Fibroblast of mammary gland (primary cell): Measurements from ENCODE around the gene ADCY7.

Experiments used
- DNase-seq: peaks from one replicate; pipeline ENCODE4 v3.0.0-alpha.2; 2010; ENCODE audit warnings: low read depth
- H3K4me3 ChIP-seq: 2 replicates; pipeline ENCODE4 v1.5.1; 2011; ENCODE audit warnings: low read depth, mild to moderate bottlenecking, low read length, moderate library complexity; ENCODE audit not compliant: control insufficient read depth
- TF ChIP-seq, protein P1 (sequence below): conservative IDR thresholded peaks from 2 replicates; pipeline ENCODE4 v1.5.1; 2011; ENCODE audit warnings: low read depth, low read length, inconsistent platforms; ENCODE audit not compliant: control insufficient read depth, insufficient read depth

ADCY7 gene

DNA sequence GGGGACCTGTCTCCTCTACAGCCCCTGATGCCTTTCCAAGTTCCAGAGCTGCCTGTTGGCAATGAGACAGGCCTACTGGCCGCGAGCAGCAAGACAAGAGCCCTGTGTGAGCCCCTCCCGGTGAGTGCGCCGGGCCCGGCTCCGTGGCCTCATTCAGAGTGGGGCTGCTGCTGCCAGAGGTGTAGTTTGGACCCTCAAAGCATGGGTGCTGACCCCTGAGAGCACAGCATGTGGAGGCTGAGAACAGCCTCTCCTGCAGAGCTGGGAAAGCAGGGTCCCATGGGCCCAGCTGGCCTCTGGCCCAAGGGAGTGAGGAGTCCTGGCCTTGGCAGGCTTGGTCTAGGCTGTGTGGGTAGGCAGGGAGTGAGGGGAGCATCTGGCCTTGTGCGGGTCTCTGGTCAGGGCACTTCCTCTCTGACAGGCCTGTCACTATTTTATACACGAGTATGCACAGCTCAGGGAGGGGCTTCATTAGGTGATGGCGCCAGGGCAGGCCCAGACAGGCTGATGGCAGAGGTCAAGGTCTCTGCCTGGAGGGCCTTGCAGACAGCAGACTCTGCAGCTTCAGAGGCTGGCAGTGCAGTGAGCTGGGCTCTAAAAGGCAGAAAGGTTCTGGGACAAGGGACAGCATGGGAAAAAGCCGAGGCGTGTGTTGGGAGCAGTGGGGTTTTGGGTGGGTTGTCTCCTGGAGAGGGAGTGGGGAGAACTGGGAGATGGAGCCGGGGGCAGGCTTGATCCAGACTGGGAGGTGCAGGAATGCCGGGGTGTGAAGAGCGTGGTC is 43.4 kb downstream of the ADCY7 start:
- TF ChIP-seq, protein P1, sequence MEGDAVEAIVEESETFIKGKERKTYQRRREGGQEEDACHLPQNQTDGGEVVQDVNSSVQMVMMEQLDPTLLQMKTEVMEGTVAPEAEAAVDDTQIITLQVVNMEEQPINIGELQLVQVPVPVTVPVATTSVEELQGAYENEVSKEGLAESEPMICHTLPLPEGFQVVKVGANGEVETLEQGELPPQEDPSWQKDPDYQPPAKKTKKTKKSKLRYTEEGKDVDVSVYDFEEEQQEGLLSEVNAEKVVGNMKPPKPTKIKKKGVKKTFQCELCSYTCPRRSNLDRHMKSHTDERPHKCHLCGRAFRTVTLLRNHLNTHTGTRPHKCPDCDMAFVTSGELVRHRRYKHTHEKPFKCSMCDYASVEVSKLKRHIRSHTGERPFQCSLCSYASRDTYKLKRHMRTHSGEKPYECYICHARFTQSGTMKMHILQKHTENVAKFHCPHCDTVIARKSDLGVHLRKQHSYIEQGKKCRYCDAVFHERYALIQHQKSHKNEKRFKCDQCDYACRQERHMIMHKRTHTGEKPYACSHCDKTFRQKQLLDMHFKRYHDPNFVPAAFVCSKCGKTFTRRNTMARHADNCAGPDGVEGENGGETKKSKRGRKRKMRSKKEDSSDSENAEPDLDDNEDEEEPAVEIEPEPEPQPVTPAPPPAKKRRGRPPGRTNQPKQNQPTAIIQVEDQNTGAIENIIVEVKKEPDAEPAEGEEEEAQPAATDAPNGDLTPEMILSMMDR, result no peak
- DNase-seq, result no peak
- no peak overlapping the region for H3K4me3 ChIP-seq

DNA sequence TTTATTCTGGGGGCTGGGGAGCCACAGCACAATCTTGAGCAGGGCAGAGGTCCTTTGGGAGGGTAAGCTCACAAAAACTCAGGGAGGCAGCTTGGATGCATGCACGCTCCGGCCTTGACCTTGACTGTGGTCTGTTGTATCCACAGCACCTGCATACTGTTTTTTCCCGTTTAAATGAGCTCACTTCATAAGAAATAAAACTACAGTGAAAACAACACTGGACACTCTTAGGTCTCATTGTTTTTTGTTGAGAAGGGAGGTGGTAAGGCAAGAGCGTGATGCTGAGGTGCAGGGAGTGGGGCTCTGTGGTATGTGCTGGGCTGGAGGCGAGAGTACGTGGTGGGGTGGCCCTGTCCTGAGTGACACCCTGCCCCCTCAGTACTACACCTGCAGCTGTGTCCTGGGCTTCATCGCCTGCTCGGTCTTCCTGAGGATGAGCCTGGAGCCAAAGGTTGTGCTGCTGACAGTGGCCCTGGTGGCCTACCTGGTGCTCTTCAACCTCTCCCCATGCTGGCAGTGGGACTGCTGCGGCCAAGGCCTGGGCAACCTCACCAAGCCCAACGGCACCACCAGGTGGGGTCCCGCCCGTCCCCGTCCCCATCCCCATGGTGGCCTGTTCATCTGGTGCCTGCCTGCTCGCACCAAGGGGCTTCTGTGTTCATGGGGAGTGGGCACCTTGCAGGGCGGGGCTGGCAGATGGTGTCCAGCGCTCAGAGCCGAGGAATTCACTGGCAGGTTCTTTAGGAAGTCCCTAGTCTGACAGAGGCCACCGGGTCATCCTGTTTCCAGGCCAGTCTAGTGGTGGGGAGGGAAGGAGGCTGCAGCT is 44.2 kb downstream of the ADCY7 start:
- no peak for DNase-seq
- TF ChIP-seq, protein P1, result no peak

DNA sequence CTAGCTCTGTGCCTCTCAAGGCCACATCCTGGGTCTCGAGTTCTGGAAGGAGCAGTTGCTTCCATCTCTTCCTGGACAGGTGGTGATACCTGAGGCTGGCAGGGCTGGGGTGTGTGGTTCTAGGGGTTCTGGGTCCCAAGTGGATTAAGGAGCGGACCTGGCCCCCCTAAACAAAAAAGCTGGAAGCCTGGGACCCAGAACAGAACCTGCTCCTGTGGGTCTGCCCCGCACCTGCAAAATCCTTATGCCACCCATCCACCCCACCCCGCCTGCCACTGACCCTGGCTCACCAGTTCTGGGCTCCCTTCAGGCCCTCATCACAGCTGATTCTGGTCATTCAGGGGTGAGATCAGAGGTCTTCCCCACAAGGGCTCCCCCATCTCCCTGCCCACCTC is 44.8 kb downstream of the ADCY7 start:
- TF ChIP-seq, protein P1, result no peak
- DNase-seq, result no peak
- H3K4me3 ChIP-seq, result no peak overlapping the region

More for the DNA sequence above, 44.2 kb downstream of the ADCY7 start:
- H3K4me3 ChIP-seq, result no peak overlapping the region

DNA sequence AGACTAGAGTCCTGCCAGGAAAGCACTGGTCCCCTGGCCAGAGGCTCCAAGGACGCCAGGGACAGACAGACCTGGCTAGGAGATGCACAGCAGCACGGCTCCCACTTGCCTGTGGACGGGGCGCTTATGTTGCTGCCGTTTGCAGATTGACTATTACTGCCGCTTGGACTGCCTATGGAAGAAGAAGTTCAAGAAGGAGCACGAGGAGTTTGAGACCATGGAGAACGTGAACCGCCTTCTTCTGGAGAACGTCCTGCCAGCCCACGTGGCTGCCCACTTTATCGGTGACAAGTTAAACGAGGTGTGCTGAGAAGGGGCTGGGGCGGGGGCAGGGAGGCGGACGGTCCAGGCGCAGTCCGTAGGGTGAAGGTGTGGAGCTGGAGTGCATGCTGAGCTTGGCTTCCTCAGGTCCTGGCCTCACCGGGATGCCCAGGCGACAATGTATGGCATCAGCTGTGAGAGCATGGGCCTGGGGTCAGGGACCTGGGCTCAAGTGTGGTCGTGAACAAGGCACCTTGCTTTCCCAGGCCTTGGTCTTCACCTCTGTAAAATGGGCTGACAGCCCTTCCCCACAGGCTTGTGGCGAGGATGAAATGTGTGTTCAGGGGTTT is 45.6 kb downstream of the ADCY7 start:
- TF ChIP-seq, protein P1, result no peak
- no peak overlapping the region for H3K4me3 ChIP-seq
- no peak for DNase-seq

DNA sequence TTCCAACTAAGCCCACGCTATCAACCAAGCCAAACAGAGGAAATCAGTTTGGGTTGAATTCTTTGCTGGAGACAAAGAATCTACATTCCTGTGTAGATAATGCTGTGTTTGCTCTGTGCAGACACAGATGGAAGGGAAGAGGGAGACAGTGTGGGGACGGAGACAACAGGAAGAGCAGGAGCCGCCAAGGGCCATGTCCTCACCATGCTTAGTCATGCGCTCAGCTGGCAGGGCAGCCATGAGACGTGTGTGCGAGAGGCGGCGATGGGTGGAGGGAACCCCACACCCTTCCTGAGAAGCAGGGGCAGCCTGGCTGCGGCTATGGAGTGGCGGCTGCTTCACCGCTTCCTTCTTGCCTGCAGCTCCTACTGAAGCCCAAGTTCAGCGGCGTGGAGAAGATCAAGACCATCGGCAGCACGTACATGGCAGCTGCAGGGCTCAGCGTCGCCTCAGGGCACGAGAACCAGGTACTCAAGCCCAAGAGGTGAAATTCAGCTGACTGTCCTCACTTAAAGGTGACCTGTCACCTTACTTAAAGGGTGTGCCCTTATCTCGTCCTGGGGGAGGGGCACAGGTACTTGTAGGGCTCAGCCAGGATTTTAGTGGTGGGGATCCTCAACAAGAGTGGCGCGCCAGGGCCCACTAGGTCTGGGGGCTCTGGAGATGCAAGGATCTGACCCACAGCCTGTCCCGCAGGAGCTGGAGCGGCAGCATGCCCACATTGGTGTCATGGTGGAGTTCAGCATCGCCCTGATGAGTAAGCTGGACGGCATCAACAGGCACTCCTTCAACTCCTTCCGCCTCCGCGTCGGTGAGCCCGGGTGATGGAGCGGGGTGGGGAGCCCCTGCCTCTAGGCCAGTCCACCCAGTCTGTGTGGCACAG is 47.5 kb downstream of the ADCY7 start:
- TF ChIP-seq, protein P1, result no peak
- DNase-seq, result peak; percentile 76
- no peak overlapping the region for H3K4me3 ChIP-seq

DNA sequence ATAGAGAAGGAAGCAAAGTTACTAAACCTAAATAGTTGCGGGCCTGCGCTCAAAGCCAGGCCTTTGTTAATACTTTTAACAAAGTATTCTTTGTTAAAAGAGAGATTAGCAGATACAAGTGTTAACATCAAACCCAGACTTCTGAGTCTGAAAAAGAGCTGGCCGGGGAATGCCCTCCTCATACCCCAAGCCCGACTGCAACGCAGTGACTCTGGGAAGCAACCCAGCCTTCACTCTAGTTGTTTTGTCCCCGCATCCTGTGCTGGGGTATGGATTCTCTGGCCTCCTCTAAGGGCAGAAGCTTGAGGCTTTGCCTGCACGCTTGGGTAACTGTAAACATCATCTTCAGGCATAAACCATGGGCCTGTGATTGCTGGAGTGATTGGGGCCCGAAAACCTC is 48.3 kb downstream of the ADCY7 start:
- TF ChIP-seq, protein P1, result no peak
- no peak for DNase-seq
- no peak overlapping the region for H3K4me3 ChIP-seq
